B cell (primary cell): ENCODE results near the gene TIPIN. TPM values are rescaled to one million over a fixed set of nuclear protein-coding genes. Genes with fewer than 3 reads are reported as not detected.
A peak's percentile ranks its signal among the peaks of the same experiment; 100 is the strongest.

Experiments
- polyA plus RNA-seq: library from polyadenylated mRNA; depleted of rRNA; stranded (reverse); fragments of >200 nt; gene quantifications from 2 replicates; pipeline ENCODE4 v1.2.3, GENCODE V29; 2012
- small RNA-seq: library from RNA; depleted of rRNA; stranded (forward); fragments of <200 nt; gene quantifications from one replicate; pipeline ENCODE3, GENCODE V24; 2012; ENCODE audit warnings: low replicate concordance, low read depth; ENCODE audit not compliant: insufficient read length
- total RNA-seq, 2 donors: library from RNA; stranded (reverse); fragments of 120-200 nt in 1 of 2; gene quantifications; 1 replicate in 1 of 2; 2 replicates in 1 of 2; pipeline versions ENCODE4 v1.2.3 to v1.2.4, GENCODE V29; 2013 to 2022

TIPIN gene
- total and polyA plus RNA-seq, 2 donors (not counting 1 experiment from before 2014, with no cell fraction given): 4.1 to 8.8 TPM

Small RNAs within 50 kb of the gene (small RNA-seq; reads per million reads assigned to genes)
- gene RF00019 (not detected), gene SCARNA14 (15.8 reads per million, percentile 88 among the genes with 10 or more reads in this experiment)

Other genes with a start within 250 kb of the TIPIN start
- 0.34 TPM in 1 of 2 replicates, not detected in the other for gene MEGF11, start 102.9 kb downstream of the TIPIN start, total RNA-seq
- gene MEGF11, start 102.9 kb downstream of the TIPIN start, polyA plus RNA-seq: 0.01 and 0.04 TPM in 2 replicates
- gene DIS3L, start 63.1 kb downstream of the TIPIN start, total RNA-seq: 39.4 and 43.9 TPM in 2 replicates
- 13.2 and 17.3 TPM in 2 replicates for gene DIS3L, start 63.1 kb downstream of the TIPIN start, polyA plus RNA-seq
- 50.3 and 52.3 TPM in 2 replicates for gene MAP2K1, start 30.2 kb upstream of the TIPIN start, total RNA-seq
- 21.6 and 22.8 TPM in 2 replicates for gene MAP2K1, start 30.2 kb upstream of the TIPIN start, polyA plus RNA-seq
- 28.5 and 29.9 TPM in 2 replicates for gene SNAPC5, start 141.1 kb upstream of the TIPIN start, total RNA-seq
- gene SNAPC5, start 141.1 kb upstream of the TIPIN start, polyA plus RNA-seq: 21.6 and 24.5 TPM in 2 replicates
- 2,389 and 2,546 TPM in 2 replicates for gene RPL4, start 148.2 kb upstream of the TIPIN start, total RNA-seq
- 2,474 and 2,691 TPM in 2 replicates for gene RPL4, start 148.2 kb upstream of the TIPIN start, polyA plus RNA-seq
- 11.3 and 12.6 TPM in 2 replicates for gene ZWILCH, start 148.6 kb upstream of the TIPIN start, total RNA-seq
- gene ZWILCH, start 148.6 kb upstream of the TIPIN start, polyA plus RNA-seq: 2.8 and 2.9 TPM in 2 replicates
- gene LCTL, start 209.3 kb upstream of the TIPIN start, total RNA-seq: not detected in 2 replicates
- not detected in 2 replicates for gene LCTL, start 209.3 kb upstream of the TIPIN start, polyA plus RNA-seq